ENCODE results near the gene TRRAP. TPM values are rescaled to one million over a fixed set of nuclear protein-coding genes. Genes with fewer than 3 reads are reported as not detected.

Gene TRRAP
- total and polyA plus RNA-seq, 4 donors: 4.3 to 22.7 (median 10.1) TPM

GRCh38 chr7:98879198-98879978, 1.1 kb downstream of the TRRAP start:
- peak overlapping the region; percentile 75 to 89 for H3K9ac ChIP-seq (ENCODE audit: low read depth in 1 of 2, low read length in 2 of 2)
- H3K27me3 ChIP-seq (ENCODE audit: control insufficient read depth in 4 of 4, insufficient read depth in 4 of 4, low read length in 3 of 4): no peaks in the 10 kb centered on the region
- peak overlapping the region; percentile 82 to 99 (median 85) for H3K4me3 ChIP-seq (ENCODE audit: low read depth in 1 of 3, low read length in 3 of 3)
- H3K27ac ChIP-seq (ENCODE audit: low read depth in 1 of 2, low read length in 2 of 2): peak overlapping the region; percentile 80 to 92
- TF ChIP-seq GABPA (IDR thresholded peaks at IDR 0.05 in 1 of 2, conservative IDR thresholded peaks at IDR 0.05 in 1 of 2): peak; percentile 75 to 86
- TF ChIP-seq ZBTB33 (IDR thresholded peaks at IDR 0.05): no peak
- H3K36me3 ChIP-seq (ENCODE audit: control insufficient read depth in 4 of 4, insufficient read depth in 3 of 4, low read depth in 1 of 4, low read length in 3 of 4): peaks cover 7 to 29% (median 15%) of the 10 kb centered on the region in 4 donors
- peaks cover 4 to 17% (median 14%) of the 10 kb centered on the region in 4 donors for H3K4me1 ChIP-seq (ENCODE audit: control insufficient read depth in 4 of 4, insufficient read depth in 4 of 4, low read length in 3 of 4)
- H3K9me3 ChIP-seq (ENCODE audit: control insufficient read depth in 4 of 4, low read length in 3 of 4): no peaks in the 10 kb centered on the region
- DNase-seq (ENCODE audit: low spot score): no peak
- WGBS: 2% methylated on average over 29 of the region's 29 CpGs

GRCh38 chr7:98879979-98880315, 1.6 kb downstream of the TRRAP start:
- 36% methylated on average over 9 of the region's 9 CpGs for WGBS
- DNase-seq (ENCODE audit: low spot score): no peak
- peaks cover 7 to 34% (median 18%) of the 10 kb centered on the region in 4 donors for H3K36me3 ChIP-seq (ENCODE audit: control insufficient read depth in 4 of 4, insufficient read depth in 3 of 4, low read depth in 1 of 4, low read length in 3 of 4)

GRCh38 chr7:98880485-98880884, 2.2 kb downstream of the TRRAP start:
- Histone ChIP-seq H3K27me3 (ENCODE audit: control insufficient read depth in 4 of 4, insufficient read depth in 4 of 4, low read length in 3 of 4) (no peaks in the 10 kb centered on the region), H3K9ac (ENCODE audit: low read depth in 1 of 2, low read length in 2 of 2) (no peak overlapping the region), H3K36me3 (ENCODE audit: control insufficient read depth in 4 of 4, insufficient read depth in 3 of 4, low read depth in 1 of 4, low read length in 3 of 4) (peaks cover 7 to 37% (median 18%) of the 10 kb centered on the region in 4 donors), H3K4me1 (ENCODE audit: control insufficient read depth in 4 of 4, insufficient read depth in 4 of 4, low read length in 3 of 4) (peaks cover 4 to 17% (median 14%) of the 10 kb centered on the region in 4 donors), H3K9me3 (ENCODE audit: control insufficient read depth in 4 of 4, low read length in 3 of 4) (no peaks in the 10 kb centered on the region), H3K27ac (ENCODE audit: low read depth in 1 of 2, low read length in 2 of 2) (no peak overlapping the region), H3K4me3 (ENCODE audit: low read depth in 1 of 3, low read length in 3 of 3) (no peak overlapping the region)
- no peak for DNase-seq (ENCODE audit: low spot score)
- 96% methylated on average over 8 of the region's 8 CpGs for WGBS
- TF ChIP-seq HNF4G (IDR thresholded peaks at IDR 0.05): no peak
- no peak for TF ChIP-seq FOXA2 (IDR thresholded peaks at IDR 0.05)
- TF ChIP-seq JUND (IDR thresholded peaks at IDR 0.05): no peak
- no peak for TF ChIP-seq RXRA (IDR thresholded peaks at IDR 0.05)
- no peak for TF ChIP-seq NR2F2 (IDR thresholded peaks at IDR 0.05)
- no peak for TF ChIP-seq TAF1 (conservative IDR thresholded peaks at IDR 0.05)
- no peak for TF ChIP-seq HNF4A (conservative IDR thresholded peaks at IDR 0.05)
- TF ChIP-seq EGR1 (IDR thresholded peaks at IDR 0.05; ENCODE audit: low read depth in 2 of 2): no peak
- no peak for TF ChIP-seq REST (IDR thresholded peaks at IDR 0.05)
- no peak for TF ChIP-seq GABPA (IDR thresholded peaks at IDR 0.05 in 1 of 2, conservative IDR thresholded peaks at IDR 0.05 in 1 of 2)

More at GRCh38 chr7:98879979-98880315, 1.6 kb downstream of the TRRAP start:
- TF ChIP-seq RAD21 (IDR thresholded peaks at IDR 0.05) (no peak), HNF4A (conservative IDR thresholded peaks at IDR 0.05) (no peak), NR2F2 (IDR thresholded peaks at IDR 0.05) (no peak), GABPA (IDR thresholded peaks at IDR 0.05 in 1 of 2, conservative IDR thresholded peaks at IDR 0.05 in 1 of 2) (no peak), FOXA1 (IDR thresholded peaks at IDR 0.05) (no peak), RXRA (IDR thresholded peaks at IDR 0.05) (no peak), MAX (IDR thresholded peaks at IDR 0.05) (no peak)
- Histone ChIP-seq H3K4me1 (ENCODE audit: control insufficient read depth in 4 of 4, insufficient read depth in 4 of 4, low read length in 3 of 4) (peaks cover 4 to 17% (median 14%) of the 10 kb centered on the region in 4 donors), H3K9ac (ENCODE audit: low read depth in 1 of 2, low read length in 2 of 2) (peak overlapping the region in 1 of 2 donors; percentile 74), H3K9me3 (ENCODE audit: control insufficient read depth in 4 of 4, low read length in 3 of 4) (no peaks in the 10 kb centered on the region), H3K27me3 (ENCODE audit: control insufficient read depth in 4 of 4, insufficient read depth in 4 of 4, low read length in 3 of 4) (no peaks in the 10 kb centered on the region), H3K27ac (ENCODE audit: low read depth in 1 of 2, low read length in 2 of 2) (peak overlapping the region; percentile 80 to 92), H3K4me3 (ENCODE audit: low read depth in 1 of 3, low read length in 3 of 3) (peak overlapping the region; percentile 82 to 99 (median 85))
